ENCODE data around the gene PLEKHA1.

The PLEKHA1 gene

DNA sequence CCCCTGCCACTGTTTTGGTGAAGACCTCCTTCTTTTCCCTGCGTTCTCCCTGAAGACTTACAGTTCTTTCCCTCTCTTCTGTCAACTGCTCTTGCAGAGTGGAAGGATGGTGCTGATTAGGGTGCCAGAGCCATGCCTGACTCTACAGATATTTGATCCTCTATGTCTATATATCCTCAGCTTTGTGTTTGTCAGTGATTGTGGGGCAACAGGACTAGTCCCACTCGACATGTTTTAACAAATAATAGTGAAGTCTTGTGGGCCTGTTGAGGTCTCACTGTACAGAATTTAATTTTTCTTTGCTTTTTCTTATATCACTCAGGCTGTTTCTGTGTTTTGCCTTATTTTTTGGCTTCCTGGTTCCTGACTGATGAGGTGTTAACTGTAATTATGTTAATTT is 5.0 kb downstream of the PLEKHA1 start:
- DNase-seq, result no peak

DNA sequence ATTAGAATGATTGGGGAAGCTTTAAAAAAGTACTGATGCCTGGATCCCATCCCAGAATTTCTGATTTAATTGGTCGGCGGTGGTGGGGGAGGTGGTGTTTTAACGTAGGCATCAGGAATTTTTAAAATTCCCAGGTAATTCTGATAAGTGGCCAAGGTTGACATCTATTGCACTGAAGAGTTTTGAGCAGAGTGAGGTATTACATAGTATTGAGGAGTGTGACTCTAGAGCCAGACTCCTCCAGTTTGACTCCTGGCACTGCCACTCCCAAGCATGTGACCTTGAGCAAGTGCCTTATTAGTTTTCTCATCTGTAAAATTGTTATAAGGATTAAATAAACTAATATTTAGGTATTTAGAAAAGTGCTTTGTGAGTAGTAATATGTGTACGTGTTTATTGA is 6.2 kb downstream of the PLEKHA1 start:
- DNase-seq, result no peak

DNA sequence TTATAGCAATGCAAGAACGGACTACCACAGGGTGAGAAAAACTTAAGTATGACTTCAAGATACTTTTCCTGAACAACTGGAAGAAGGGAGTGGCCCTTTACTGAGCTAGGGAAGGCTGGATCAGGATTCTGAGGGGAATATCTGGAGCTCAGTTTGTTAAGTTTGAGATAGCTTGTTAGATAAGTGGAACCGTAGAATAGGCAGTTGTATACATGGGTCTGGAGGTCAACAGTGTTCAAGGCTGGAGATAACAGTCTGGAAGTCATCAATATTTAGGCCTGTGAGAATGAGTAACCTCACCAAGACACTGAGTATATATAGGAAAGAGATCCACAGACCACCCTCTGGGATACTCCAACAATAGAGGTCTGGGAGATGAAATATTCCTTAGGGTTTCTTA is 7.2 kb downstream of the PLEKHA1 start:
- no peak for DNase-seq

DNA sequence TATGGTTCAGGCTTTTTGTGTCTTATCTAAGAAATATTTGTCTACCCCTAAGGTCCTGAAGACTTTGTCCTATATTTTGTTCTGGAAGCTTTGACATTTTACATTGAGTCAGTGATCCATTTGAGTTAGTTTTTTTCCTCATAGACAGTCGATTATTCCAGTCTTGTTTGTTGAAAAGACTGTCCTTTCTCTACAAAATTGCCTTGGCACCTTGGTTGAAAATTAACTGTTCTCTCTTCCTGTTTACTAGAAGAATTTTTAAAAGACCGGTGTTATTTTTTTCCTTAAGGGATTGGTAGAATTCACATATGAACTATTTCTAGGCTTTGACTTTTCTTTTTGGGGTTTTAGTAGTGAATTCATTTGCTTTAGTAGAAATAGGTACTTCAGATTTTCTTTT is 12.0 kb downstream of the PLEKHA1 start:
- no peak for DNase-seq

DNA sequence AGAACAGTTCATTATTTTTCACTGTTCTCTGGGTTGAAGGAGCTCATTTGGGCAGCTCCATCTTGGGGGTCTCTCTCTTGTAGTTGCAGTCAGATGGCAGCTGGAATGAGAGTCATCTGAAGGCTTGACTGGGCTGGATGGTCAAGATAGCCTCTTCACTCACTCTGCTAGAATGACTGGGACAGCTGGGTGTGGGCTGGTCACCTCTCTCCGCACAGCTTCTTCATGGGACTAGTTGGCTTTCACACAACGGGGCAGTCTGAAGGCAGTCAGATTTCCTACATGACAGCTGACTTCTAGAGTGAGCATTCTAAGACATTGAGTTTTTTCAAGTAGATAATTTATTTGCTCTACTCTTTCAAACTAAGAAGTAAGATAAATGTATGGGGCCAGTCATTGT is 13.1 kb downstream of the PLEKHA1 start:
- DNase-seq, result no peak

DNA sequence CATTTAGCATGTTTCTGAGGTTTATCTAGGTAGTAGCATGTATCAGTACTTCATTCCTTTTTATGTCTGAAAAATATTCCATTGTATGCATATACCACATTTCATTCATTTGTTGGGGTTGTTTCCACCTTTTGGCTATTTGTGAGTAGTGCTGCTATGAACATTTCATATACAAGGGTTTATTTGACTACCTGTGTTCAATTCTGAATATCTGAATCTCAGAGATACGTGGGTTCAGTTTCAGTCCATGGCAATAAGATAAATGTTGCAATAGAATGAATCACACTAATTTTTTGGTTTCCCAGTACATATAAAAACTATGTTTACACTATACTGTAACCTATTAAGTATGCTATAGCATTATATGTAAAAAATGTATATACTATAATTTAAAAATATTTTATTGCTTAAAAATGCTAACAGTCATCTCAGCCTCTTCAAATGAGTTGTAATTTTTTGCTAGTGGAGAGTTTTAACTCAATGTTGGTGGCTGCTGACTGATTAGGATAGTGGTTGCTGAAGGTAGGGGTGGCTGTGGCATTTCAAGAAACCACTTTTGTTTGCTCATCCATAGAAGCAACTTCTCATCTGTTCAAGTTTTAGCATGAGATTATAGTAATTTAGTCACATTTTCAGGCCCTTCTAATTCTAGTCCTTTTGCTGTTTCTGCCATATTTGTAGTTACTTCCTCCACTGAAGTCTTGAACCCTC is 13.9 kb downstream of the PLEKHA1 start:
- DNase-seq, result peak in 1 of 5 donors; percentile 13

DNA sequence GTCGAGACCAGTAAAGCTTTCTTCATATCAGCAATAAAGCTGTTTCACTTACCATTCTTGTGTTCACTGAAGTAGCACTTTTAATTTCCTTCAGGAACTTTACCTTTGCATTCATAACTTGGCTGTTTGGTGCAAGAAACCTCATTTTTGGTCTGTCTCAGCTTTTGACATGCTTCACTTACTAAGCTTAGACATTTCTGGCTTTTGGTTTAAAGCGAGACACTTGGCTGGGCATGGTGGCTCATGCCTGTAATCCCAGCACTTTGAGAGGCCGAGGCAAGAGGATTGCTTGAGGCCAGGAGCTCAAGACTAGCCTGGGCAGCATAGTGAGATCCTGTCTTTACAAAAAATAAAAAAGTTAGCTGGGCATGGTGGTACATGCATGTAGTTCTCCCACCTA is 15.8 kb downstream of the PLEKHA1 start:
- no peak for DNase-seq

DNA sequence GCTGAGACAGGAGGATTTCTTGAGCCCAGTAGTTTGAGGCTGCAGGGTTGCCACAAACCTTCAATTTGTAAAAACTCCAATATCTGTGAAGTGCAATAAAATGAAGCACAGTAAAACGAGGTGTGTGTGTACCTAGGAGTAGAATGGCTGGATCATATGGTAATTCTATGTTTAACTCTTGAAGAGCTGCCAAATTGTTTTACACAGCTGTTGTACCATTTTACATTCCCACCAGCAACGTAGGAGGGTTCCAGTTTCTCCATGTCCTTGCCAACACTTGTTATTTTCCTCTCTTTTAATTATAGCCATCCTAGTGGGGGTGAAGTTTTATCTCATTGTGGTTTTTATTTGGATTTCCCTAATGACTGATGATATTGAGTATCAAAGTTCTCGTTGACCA is 16.2 kb downstream of the PLEKHA1 start:
- no peak for DNase-seq

DNA sequence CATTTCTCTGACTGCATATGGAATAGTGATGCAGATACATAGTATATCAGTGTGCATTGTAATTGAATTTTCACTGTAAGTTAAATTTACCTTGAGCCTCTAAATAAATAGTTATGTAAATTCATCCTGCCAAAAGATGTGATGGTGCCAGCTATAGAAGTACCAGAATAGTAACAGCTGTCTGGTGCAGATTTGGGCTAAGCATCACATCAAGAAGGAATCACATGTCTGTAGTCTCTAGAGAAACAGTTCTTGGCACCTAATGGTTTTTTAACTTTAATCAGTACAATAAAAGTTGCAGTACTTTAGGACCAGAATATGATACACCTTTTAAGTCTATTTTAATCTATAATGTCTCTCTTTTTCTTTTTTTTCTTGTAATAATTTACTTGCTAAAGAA is 17.4 kb downstream of the PLEKHA1 start:
- DNase-seq, result no peak

DNA sequence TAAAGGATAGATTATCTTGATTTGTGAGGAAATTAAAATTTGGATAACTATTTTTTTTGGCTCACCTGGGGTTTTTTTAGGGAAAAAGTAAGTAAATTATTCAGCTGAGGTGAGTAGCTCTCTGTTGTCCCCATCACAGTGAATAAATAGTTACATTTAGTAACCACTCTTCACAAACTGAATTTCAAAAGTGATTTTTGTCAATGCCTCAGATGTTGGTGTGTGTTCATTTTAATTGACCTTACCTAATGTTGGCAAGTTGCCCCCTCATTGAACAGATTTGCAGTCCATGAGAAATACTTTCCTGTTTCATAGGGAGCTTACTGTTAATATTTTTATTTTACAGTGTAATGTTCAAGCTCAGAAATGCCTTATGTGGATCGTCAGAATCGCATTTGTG is 18.3 kb downstream of the PLEKHA1 start:
- DNase-seq, result no peak

DNA sequence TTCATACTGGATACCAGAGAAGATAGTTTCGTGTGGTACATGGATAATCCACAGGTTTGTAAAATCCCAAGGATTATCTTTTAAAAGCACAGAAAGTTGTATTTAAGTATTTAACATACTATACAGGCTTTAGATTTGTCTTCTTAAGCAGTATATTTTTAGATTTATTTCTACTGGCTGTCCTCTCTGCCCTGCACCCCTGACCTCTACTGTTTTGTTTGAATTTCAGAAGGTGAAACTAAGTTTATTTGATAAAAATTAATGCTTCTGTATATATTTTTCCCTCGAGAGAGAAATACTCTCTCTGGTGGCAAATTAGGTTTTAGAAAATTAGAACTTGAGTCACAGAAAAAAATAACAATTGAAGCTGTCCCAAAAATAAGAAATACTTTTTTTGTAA is 18.8 kb downstream of the PLEKHA1 start:
- no peak for DNase-seq

DNA sequence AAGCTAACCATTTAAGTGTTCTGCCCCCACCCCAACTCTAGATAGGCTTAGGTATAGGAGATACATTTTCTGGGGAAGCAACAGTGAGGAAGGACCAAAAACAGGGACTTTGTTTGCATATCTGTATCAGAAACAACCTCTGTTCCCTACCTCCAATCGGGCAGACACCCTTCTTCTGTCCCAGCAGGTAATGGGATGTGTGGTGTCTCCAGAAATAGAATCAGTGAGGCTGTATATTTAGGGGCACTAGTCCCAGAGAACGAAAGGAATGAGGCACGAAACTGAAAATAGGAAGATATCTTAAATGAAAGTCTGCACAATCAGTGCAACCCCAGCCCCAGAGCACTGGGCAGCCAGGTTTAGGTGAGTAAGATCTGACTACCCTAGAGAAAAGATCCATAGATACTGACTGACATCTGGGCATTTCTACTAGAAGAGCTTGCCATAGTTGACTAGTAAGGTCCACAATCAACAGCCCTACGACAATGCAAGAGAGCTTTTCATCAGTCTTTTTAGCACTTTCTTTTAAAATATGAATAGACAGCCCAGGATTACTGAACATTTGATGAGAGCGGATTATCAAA is 28.1 kb downstream of the PLEKHA1 start:
- DNase-seq, result no peak

DNA sequence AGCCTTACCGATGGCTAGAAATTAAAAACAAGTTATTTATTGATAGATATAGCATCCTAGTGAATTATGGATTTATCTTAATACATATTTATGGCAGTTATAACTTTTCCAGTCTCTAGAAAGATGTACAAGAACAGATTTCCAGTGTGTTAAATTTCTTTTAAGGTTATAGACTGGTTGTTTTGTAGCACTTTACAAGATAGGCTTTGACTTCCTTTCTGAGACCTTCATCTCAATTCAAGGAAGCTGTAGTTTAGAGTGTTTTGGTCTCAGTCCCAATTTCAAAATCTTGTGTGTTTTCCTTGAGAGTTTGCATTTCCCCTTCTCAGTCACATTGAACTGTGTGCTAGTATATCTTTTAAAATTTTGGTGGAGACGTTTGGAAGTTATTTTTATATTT is 30.1 kb downstream of the PLEKHA1 start:
- DNase-seq, result no peak

DNA sequence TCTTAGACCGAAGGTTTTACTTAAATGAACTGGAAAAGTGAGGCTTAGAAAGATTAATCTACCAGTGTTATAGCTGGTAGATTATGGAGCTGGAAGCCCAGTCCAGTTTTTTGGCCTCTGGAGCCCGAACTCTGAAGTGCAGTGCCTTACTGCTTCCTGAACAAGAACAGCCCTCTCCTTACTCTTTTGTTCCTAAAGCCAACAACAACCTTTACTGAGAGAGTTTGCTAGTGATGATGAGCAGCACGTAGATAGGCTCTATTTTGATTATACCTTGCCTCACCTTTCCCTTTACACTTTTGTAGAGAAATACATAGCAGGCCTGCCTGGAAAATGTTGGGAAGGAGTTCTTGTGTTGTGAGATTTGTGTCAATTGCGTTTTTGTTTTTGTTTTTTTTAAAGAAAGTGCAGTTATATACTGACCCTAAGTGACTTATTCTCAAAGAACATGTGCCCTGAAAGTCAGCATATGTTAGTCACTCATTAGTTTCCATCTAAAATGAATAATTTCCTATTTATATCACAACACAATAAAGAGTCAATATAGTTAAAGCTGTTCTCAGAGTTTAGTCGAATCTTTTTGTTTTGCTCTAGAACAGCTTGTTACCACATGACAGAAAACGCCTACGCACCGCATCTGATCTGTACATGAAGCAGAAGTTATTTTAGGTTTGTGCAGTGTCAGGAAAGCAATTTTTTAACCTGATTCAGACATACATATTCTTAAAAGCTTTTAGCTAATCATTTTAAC is 33.0 kb downstream of the PLEKHA1 start:
- DNase-seq, result peak in 2 of 5 donors; percentile 29 to 34

DNA sequence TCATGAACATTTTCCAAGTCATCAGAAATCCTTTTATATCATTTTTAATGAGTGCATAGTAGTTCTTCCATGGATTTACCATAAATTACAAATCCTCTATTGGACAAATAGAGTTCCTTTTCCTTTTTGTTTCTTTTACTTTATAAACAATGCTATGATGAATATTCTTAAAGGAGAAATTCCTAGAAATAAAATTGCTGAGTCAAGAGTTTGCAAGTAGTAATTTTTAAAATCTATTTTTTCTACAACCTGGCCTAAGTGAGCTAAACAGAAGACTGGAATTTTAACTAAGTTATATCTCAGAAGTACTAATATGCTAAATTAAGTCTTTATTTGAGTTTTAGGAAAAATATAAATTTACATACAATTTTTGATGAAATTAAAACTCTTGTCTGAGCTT is 38.8 kb downstream of the PLEKHA1 start:
- no peak for DNase-seq

DNA sequence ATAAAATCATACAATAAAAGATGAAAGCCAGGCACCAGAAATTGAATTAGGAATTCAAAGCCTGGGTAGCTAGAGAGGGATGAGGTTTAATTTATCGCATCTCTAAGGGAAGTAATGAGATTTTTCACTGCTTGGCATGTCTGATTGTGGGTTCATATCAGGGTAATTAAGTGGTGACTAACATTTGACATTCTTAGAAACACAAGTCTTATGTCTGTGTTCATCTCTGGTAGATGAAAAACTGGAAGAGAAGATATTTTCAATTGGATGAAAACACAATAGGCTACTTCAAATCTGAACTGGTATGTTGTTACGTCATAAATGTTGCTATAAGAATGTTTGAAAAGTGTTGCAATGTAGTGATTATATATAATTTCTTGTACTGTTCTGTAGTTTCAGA is 43.2 kb downstream of the PLEKHA1 start:
- DNase-seq, result no peak

DNA sequence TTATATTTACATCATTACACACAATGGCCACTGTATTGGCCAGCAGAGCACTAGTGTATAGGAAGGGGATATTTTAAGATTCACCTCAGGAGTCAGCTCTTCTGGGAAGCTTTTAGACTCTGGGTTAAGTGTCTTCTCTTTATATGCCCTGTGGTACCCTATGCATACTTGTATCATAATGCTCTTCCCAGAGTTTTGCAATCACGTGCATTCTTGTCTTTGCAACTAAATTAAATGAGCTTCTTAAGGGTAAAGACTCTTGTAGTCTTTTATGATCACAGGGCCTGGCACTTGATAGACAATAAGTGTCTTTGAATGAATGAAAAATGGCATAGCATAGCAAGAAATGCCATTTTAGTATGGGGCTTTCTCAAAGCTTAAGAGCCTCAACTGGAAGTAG is 44.5 kb downstream of the PLEKHA1 start:
- DNase-seq, result no peak

DNA sequence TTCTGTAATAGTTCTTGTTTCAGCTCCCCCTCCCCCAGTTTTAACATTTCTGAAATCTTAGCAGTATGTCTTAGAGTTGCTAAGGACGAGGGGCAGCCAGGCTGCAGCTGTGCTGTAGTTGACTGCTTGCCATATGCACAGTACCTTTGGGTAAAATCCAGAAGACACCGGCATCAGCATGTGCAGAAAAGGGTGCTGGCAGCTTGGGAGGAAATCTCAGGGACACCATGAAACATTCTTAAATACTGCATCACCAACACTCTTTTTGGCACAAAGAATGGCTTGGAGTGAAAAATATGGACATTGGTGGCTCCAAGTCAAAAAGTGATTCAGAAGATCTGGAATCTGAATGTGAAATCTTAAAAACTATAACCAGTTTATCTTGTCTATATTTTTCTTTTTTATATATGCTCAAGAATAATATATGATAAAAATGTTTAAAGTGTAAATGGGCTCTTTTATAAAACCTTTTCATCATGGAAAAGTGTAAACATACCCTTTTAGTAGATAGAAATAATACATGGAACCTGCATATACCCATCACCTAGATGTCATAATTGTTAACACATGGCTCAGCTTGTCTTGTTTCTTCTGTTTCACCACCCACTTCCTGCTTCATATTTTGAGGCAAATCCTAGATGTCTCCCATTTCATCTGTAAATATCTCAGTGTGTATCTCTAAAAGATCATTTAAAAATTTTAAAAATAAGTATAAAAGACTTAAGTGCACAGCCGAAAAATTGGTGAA is 45.5 kb downstream of the PLEKHA1 start:
- no peak for DNase-seq

DNA sequence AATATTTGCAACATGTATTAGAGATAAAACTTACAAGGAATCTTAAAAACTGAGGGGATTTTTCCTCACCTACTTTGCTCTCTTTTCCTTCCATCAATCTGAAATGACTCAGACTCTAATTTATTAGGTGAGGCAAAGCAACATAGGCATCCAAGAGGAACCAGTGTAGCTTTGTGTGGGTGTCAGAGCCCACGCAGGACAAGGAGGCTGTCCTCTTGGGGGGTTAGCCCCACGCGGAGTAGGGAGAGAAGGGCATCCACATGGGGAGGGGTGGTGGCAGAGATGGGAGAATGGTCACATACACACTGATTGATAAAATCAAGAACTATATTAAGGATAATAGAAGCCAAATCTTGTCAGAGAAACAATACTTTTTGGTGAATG is 46.1 kb downstream of the PLEKHA1 start:
- DNase-seq, result no peak

DNA sequence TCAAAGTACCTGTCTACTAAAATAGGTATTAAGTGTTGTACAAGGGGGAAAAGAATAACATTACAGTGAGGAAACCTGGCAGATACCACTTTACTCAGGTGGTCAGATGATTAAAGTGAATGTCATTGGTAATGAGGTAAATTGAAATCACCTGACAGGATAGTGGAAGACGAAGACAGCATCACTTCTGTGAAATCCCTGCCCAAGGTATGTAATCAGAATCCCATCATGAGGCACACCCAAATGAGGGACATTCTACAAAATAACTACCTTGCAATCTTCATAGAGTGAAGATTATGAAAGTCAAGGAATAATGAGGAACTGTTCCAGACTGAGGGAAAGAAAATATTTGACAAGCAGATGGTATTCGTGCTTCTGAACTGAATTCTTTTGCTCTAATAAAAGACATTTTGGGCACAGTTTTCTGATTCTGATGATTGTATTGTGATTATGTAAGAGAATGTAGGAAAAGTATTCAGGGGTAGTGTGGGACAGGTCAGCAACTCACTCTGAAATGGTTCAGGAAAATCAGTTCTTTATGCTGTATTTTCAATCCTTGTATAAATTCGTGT is 46.6 kb downstream of the PLEKHA1 start:
- DNase-seq, result no peak

DNA sequence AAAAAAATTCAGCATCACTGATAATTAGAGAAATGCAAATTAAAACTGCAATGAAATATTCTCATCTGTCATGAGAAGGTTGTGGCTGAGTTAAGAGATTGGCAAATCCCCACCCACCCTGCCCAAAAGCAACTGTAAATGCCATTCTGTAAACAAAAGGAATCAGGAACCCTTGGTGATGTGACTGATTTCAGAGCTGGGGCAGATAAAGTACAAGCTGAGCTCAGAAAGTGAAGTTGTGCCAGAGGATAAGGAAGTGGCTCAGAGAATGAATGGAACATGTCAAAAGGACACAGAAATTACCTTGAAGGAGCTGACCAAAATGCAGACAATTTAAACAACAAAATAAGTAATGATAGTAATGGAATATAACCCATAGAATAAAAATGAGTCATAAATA is 47.2 kb downstream of the PLEKHA1 start:
- DNase-seq, result no peak

DNA sequence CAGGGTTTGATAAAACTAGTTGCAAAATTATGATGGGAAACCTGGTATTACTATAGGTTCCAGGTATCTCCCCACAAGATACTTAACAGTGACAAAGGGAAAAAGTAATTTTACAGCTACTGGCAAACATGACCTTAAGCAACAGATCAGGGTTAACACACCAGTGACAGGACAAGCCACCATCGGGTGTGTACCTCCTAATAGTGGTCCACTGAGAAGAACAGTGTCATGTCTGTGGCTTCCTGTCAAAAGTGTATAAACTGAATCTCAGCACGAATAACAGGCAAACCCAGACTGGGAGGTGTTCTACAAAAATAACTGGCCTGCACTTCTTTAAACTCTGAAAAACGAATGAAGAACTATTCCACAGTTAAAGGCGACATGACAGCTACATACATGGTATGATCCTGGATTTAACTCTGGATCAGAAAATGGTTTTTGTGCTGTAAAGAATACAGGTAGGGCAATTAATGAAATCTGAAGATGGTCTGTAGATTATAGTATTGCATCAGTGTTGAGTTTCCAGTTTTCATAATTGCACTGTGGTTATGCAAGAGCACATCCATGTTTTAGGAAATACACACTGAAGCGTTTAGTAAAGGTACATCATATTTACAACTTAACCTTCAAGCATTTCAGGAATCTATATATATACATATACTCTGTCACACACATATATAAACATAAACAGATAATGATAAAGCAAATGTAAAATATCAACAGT is 47.9 kb downstream of the PLEKHA1 start:
- DNase-seq, result no peak

DNA sequence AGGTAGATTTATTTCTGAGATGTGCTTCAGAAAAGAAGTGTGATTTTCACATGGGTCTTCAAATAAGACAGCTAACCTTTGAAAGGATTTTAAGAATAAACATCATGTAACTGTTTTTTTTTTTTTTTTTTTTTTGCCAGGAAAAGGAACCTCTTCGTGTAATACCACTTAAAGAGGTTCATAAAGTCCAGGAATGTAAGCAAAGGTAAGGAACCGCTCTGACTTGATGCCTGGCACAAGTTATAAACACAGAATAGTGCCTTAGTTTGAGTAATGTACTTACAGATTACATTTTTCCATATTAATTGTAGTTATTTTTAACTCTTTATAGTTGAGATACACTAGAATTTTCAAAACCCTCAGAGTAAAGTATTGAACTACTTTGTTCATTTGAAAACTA is 49.6 kb downstream of the PLEKHA1 start:
- DNase-seq, result no peak

Measured in T-helper 1 cell (primary cell).